Measurements from ENCODE around the gene GPC5. TPM values are rescaled to one million over a fixed set of nuclear protein-coding genes. Genes with fewer than 3 reads are reported as not detected.
"Not testable (repeated sequence)": the region's sequence is repeated elsewhere in the genome, so short reads cannot be mapped to it uniquely, and the experiment has no call there.

Gene GPC5
- total RNA-seq, 1 donor from 2014 or later = 0.57 TPM

GRCh38 chr13:91774397-91774796, 376.0 kb downstream of the GPC5 start:
- no peaks in the 10 kb centered on the region for H3K4me1 Mint-ChIP-seq (ENCODE audit: low read depth)
- no peak for DNase-seq (ENCODE audit: low spot score, unreplicated experiment)

GRCh38 chr13:91776611-91777193, 378.3 kb downstream of the GPC5 start:
- H3K27me3 Mint-ChIP-seq = no peaks in the 10 kb centered on the region
- no peaks in the 10 kb centered on the region for H3K9me3 Mint-ChIP-seq (ENCODE audit: low read depth)
- H3K36me3 Mint-ChIP-seq (ENCODE audit: insufficient read depth) = no peaks in the 10 kb centered on the region
- H3K4me3 Mint-ChIP-seq (ENCODE audit: low read depth) = no peak overlapping the region
- no peak overlapping the region for H3K27ac Mint-ChIP-seq
- DNase-seq (ENCODE audit: low spot score, unreplicated experiment) = no peak
- no peak for TF ChIP-seq CTCF (IDR thresholded peaks at IDR 0.05; ENCODE audit: unreplicated experiment)
- H3K4me1 Mint-ChIP-seq (ENCODE audit: low read depth) = no peaks in the 10 kb centered on the region

More at GRCh38 chr13:91774397-91774796, 376.0 kb downstream of the GPC5 start:
- Mint-ChIP-seq H3K36me3 (ENCODE audit: insufficient read depth) (no peaks in the 10 kb centered on the region), H3K27ac (no peak overlapping the region), H3K27me3 (no peaks in the 10 kb centered on the region), H3K9me3 (ENCODE audit: low read depth) (no peaks in the 10 kb centered on the region), H3K4me3 (ENCODE audit: low read depth) (no peak overlapping the region)
- TF ChIP-seq CTCF (IDR thresholded peaks at IDR 0.05; ENCODE audit: unreplicated experiment) = no peak

GRCh38 chr13:91778123-91778522, 379.7 kb downstream of the GPC5 start:
- Mint-ChIP-seq H3K9me3 (ENCODE audit: low read depth) (no peaks in the 10 kb centered on the region), H3K4me3 (ENCODE audit: low read depth) (no peak overlapping the region), H3K27ac (no peak overlapping the region), H3K36me3 (ENCODE audit: insufficient read depth) (no peaks in the 10 kb centered on the region), H3K4me1 (ENCODE audit: low read depth) (no peaks in the 10 kb centered on the region), H3K27me3 (no peaks in the 10 kb centered on the region)
- DNase-seq (ENCODE audit: low spot score, unreplicated experiment) = no peak
- no peak for TF ChIP-seq CTCF (IDR thresholded peaks at IDR 0.05; ENCODE audit: unreplicated experiment)

- DNase-seq (ENCODE audit: low spot score, unreplicated experiment); H3K36me3 Mint-ChIP-seq (ENCODE audit: insufficient read depth); H3K27me3 Mint-ChIP-seq; H3K27ac Mint-ChIP-seq; H3K4me1 Mint-ChIP-seq (ENCODE audit: low read depth); H3K9me3 Mint-ChIP-seq (ENCODE audit: low read depth); H3K4me3 Mint-ChIP-seq (ENCODE audit: low read depth): not testable (repeated sequence)
- peak; percentile 49 for TF ChIP-seq CTCF (IDR thresholded peaks at IDR 0.05; ENCODE audit: unreplicated experiment)
These were observed 383.7 kb downstream of the GPC5 start for GRCh38 chr13:91781982-91782691.

GRCh38 chr13:91785431-91786119, 387.2 kb downstream of the GPC5 start:
- Mint-ChIP-seq H3K36me3 (ENCODE audit: insufficient read depth) (no peaks in the 10 kb centered on the region), H3K4me3 (ENCODE audit: low read depth) (no peak overlapping the region), H3K27ac (no peak overlapping the region), H3K27me3 (no peaks in the 10 kb centered on the region), H3K4me1 (ENCODE audit: low read depth) (no peaks in the 10 kb centered on the region), H3K9me3 (ENCODE audit: low read depth) (no peaks in the 10 kb centered on the region)
- no peak for DNase-seq (ENCODE audit: low spot score, unreplicated experiment)
- no peak for TF ChIP-seq CTCF (IDR thresholded peaks at IDR 0.05; ENCODE audit: unreplicated experiment)

All from progenitor cell of endocrine pancreas (in vitro differentiated cells).